Duodenal mucosa (tissue), 2 donors: ENCODE data around the gene SLC6A12.
"Not testable (repeated sequence)": the region's sequence is repeated elsewhere in the genome, so short reads cannot be mapped to it uniquely, and the experiment has no call there.

Experiments used
- H3K27ac ChIP-seq: one replicate; pipeline ENCODE4 v1.7.0; 2013; ENCODE audit warnings: low read depth, low read length
- H3K27me3 ChIP-seq, 2 donors: one replicate each; pipeline ENCODE4 v1.7.0; 2013; ENCODE audit warnings: low read length in 2 of 2, control low read depth in 1 of 2; ENCODE audit not compliant: insufficient read depth in 2 of 2, control insufficient read depth in 1 of 2
- H3K36me3 ChIP-seq, 2 donors: one replicate each; pipeline ENCODE4 v1.7.0; 2013; ENCODE audit warnings: low read length in 2 of 2, control low read depth in 1 of 2; ENCODE audit not compliant: insufficient read depth in 2 of 2, control insufficient read depth in 1 of 2
- H3K4me1 ChIP-seq, 2 donors: one replicate each; pipeline ENCODE4 v1.7.0; 2013; ENCODE audit warnings: low read length in 2 of 2, control low read depth in 1 of 2; ENCODE audit not compliant: insufficient read depth in 2 of 2, control insufficient read depth in 1 of 2
- H3K4me3 ChIP-seq, 2 donors: one replicate each; pipeline ENCODE4 v1.7.0; 2013; ENCODE audit warnings: low read length in 2 of 2, low read depth in 1 of 2
- H3K9ac ChIP-seq, 2 donors: one replicate each; pipeline ENCODE4 v1.7.0; 2013; ENCODE audit warnings: low read length in 2 of 2, low read depth in 1 of 2
- H3K9me3 ChIP-seq, 2 donors: one replicate each; pipeline ENCODE4 v1.7.0; 2013; ENCODE audit warnings: low read length in 2 of 2, control low read depth in 1 of 2; ENCODE audit not compliant: control insufficient read depth in 1 of 2

The SLC6A12 gene

GRCh38 chr12:218221-218620 lies 4.3 kb upstream of the SLC6A12 start:
- no peak overlapping the region for H3K27ac ChIP-seq
- H3K4me3 ChIP-seq: no peak overlapping the region
- H3K9ac ChIP-seq: no peak overlapping the region
- no peaks in the 10 kb centered on the region for H3K9me3 ChIP-seq
- peaks cover 7 to 11% of the 10 kb centered on the region in 2 donors for H3K4me1 ChIP-seq
- H3K27me3 ChIP-seq: no peaks in the 10 kb centered on the region
- H3K36me3 ChIP-seq: no peaks in the 10 kb centered on the region

- not testable (repeated sequence) for H3K9me3 ChIP-seq, H3K36me3 ChIP-seq, H3K9ac ChIP-seq, H3K4me3 ChIP-seq, H3K27me3 ChIP-seq, H3K27ac ChIP-seq
- H3K4me1 ChIP-seq: peaks cover 18 to 23% of the 10 kb centered on the region in 2 donors
These were observed 3.1 kb upstream of the SLC6A12 start for GRCh38 chr12:217029-217428.

DNA sequence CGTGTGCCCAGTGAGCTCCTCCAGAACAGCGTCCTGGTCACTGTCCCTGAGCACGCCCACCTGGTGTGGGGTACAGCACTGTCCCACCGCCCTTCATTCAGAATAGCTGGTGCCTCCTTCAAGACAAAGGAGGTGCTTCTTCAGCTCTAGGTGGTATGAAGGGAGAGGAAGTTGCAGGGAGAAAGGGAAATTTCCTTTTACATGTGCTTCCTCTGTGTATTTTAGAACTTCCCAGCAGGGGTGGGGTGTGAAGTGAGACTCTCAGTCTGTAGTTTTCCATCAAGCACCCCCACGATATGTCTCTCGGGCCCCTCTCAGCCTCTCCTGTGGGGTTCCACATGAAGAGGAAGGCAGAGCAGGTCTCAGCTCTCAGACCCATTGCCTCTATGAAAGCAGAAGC lies 1.2 kb upstream of the SLC6A12 start:
- H3K36me3 ChIP-seq: no peaks in the 10 kb centered on the region
- peaks cover 25 to 38% of the 10 kb centered on the region in 2 donors for H3K4me1 ChIP-seq
- no peak overlapping the region for H3K9ac ChIP-seq
- no peaks in the 10 kb centered on the region for H3K9me3 ChIP-seq
- no peak overlapping the region for H3K27ac ChIP-seq
- peaks cover 0 to 6% of the 10 kb centered on the region in 2 donors for H3K27me3 ChIP-seq
- H3K4me3 ChIP-seq: no peak overlapping the region

DNA sequence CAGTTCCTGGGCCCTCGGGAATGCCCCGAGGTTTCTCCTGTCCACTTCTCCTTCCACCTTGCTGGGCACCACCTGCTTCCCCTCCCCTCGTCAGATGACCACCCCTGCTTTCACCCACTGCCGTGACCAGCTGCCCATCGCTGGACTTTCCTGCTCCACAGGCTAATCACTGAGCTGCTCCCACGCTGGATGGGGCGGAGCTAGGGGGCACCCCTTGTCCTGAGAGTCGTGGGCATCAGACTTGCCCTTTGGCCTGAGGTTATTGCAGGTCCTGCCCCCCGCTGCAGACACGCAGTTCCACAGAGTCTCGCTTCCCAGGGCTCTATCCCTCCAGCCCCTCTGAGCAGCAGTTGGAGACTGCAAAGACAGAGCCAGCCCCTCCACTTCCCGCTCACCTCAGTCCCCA lies 427 bp downstream of the SLC6A12 start:
- H3K27me3 ChIP-seq: peaks cover 0 to 6% of the 10 kb centered on the region in 2 donors
- peaks cover 25 to 38% of the 10 kb centered on the region in 2 donors for H3K4me1 ChIP-seq
- H3K4me3 ChIP-seq: peak overlapping the region; percentile 57 to 60
- H3K9ac ChIP-seq: peak overlapping the region; percentile 9 to 12
- no peaks in the 10 kb centered on the region for H3K9me3 ChIP-seq
- no peaks in the 10 kb centered on the region for H3K36me3 ChIP-seq
- H3K27ac ChIP-seq: no peak overlapping the region

DNA sequence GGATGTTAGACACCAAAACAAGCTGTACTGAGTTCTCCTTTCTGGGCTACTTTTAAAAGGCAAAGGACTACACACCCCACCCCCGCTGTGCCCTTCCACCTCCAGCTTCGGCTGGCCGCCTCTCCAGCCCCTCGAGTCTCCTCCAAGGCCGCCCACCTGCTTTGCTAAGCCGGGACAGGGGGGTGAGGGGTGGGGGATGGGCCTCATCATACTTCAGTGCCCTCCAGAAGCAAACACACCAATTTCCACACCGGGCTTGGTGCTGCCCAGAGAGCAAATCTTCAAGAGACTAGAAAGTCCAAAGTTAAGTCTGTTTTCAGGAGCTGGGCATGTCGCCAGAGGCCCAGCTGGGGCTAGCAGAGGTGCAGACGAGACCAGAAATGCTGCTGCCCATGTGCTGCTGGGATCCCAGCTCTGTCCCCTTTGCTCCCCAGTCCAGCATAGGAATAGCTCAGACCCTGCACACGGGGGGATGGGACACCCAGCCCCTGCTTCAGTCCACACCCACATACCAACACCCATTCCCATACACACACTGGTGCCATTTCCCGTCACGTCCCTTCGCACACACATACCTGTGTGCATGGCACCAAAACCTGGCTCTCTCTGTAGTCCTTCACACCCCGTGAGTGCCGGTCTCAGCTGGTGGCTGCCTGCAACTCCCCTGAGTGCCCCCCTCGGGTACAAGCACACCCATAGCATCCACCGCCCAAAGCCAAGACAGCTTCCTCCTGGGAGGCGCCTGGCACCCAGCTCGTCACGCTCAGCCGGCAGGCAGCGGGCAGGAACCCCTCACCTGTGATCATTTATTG lies 1.0 kb downstream of the SLC6A12 start:
- H3K9me3 ChIP-seq: no peaks in the 10 kb centered on the region
- H3K27ac ChIP-seq: no peak overlapping the region
- no peaks in the 10 kb centered on the region for H3K36me3 ChIP-seq
- H3K4me1 ChIP-seq: peaks cover 25 to 38% of the 10 kb centered on the region in 2 donors
- peaks cover 0 to 6% of the 10 kb centered on the region in 2 donors for H3K27me3 ChIP-seq
- no peak overlapping the region for H3K9ac ChIP-seq
- peak overlapping the region; percentile 57 to 60 for H3K4me3 ChIP-seq

- peaks cover 25 to 38% of the 10 kb centered on the region in 2 donors for H3K4me1 ChIP-seq
- H3K9me3 ChIP-seq: no peaks in the 10 kb centered on the region
- H3K4me3 ChIP-seq: peak overlapping the region; percentile 57 to 60
- peaks cover 0 to 6% of the 10 kb centered on the region in 2 donors for H3K27me3 ChIP-seq
- no peak overlapping the region for H3K27ac ChIP-seq
- H3K9ac ChIP-seq: no peak overlapping the region
- no peaks in the 10 kb centered on the region for H3K36me3 ChIP-seq
These were observed 1.6 kb downstream of the SLC6A12 start for GRCh38 chr12:212415-212714.

DNA sequence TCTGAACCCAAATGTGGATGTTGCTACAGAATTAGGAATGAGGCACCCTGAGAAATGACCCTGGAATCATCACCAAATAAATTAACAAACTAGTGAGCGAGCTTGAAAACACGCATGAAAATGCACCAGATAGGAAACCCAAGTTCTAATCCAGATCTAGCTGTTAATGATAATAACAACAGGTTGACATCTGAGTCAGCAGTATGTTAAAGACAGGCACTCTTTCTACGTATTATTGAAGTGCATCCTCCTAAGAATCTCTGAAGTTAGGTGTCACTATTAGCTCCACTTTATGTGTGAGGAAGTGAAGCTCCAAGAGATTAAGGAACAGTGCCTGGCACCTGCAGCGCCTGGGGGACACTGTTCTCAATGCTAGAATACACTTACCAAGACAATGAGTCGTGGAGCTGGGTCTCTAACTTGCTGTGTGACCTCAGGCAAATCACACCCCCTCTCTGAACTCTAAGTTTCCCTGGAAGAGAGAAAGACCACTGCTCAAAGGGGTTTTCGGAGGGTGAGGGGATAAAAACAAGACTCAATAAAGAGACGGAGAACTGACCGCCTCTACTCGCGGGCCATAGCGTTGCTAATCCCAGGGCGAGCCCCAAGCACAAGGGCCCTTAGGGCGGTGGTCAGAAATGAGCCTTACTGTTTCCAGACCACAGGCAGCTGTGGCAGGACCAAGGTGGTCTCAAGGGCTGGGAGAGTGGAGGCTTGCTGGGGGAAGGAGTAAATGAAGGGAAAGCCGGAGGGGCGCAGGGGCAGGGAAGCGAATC lies 2.1 kb downstream of the SLC6A12 start:
- H3K4me1 ChIP-seq: peaks cover 25 to 38% of the 10 kb centered on the region in 2 donors
- H3K4me3 ChIP-seq: peak overlapping the region in 1 of 2 donors; percentile 60
- no peak overlapping the region for H3K27ac ChIP-seq
- peaks cover 0 to 6% of the 10 kb centered on the region in 2 donors for H3K27me3 ChIP-seq
- no peak overlapping the region for H3K9ac ChIP-seq
- no peaks in the 10 kb centered on the region for H3K36me3 ChIP-seq
- no peaks in the 10 kb centered on the region for H3K9me3 ChIP-seq

DNA sequence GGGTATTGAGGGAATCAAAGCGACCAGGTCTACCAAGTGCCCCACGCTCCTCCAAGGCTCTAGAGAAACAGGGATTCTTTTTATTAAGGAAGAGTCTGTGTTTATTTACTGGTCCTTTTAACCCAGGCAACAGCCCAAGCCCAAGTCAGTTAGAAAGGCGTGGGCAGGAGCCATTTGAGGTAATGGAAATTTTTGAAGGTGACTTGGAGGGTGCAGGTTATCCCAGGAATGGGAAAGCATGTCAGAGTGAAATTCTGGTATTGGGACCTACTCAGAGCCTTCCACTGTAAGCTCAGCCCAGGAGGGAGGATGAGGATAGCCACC lies 2.9 kb downstream of the SLC6A12 start:
- no peak overlapping the region for H3K4me3 ChIP-seq
- H3K4me1 ChIP-seq: peaks cover 25 to 38% of the 10 kb centered on the region in 2 donors
- no peak overlapping the region for H3K27ac ChIP-seq
- H3K36me3 ChIP-seq: no peaks in the 10 kb centered on the region
- no peak overlapping the region for H3K9ac ChIP-seq
- H3K9me3 ChIP-seq: no peaks in the 10 kb centered on the region
- H3K27me3 ChIP-seq: peaks cover 0 to 6% of the 10 kb centered on the region in 2 donors

DNA sequence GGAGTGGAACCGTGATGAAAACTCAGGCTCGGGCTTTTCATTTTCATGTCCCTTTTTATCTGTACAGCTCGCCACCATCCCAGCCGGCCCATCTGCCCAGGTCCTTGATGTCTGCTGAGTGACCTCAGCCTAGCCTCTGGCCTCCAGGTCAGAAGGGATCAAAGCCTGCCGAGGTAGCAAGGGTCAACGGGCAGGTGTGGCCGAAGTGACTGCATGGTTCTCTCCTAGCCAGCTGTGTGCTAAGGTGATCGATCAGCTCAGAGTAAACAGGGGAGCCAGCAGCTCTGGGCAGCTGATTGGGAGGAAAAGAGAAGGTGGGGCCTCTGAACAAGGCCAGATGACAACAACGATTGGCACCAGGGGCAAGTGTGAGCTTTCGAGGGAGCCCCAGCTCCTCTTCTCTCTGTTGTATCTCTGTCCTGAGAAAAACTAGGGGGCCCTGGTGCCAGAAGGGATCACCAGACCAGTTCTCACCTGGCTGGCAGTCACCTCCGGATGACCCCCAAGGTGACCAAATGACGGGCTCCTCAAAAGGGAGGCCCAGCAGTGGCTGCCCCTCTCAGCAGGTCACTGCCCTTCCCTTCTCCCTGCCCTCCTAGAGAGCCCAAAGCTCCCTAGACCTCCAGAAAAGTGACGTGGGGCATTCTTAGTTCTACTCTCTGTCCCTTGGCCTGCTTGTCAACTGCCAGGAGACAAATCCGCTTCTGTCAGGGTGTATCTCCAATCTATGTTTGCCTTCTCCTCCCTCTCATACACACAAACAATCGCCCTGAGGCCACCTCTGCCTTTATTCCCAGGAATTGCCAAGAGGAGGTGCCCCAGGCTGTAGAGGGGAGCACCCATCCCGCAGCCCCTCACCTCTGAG lies 3.4 kb downstream of the SLC6A12 start:
- no peak overlapping the region for H3K9ac ChIP-seq
- H3K9me3 ChIP-seq: no peaks in the 10 kb centered on the region
- H3K27ac ChIP-seq: no peak overlapping the region
- no peaks in the 10 kb centered on the region for H3K36me3 ChIP-seq
- peaks cover 0 to 6% of the 10 kb centered on the region in 2 donors for H3K27me3 ChIP-seq
- H3K4me3 ChIP-seq: no peak overlapping the region
- H3K4me1 ChIP-seq: peaks cover 25 to 38% of the 10 kb centered on the region in 2 donors

DNA sequence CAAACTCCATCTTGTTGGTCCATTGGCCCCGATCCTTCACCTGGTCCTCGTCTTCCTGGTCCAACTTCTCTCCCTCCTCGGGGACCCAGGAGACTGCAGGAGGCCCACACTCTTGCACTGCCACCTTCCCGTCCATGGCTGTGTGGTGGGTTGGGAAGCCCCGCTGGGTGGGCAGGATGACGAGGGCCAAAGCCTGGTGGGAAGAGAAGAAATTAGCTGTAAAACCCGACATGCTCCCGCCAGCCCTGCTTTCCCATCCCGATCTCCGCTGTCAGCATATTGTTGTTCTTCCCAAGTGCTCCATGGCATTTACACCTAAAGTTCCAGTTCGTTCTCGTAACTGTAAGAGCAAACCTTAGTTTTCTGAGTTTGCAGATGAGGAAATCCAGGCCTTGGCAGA lies 4.1 kb downstream of the SLC6A12 start:
- H3K27ac ChIP-seq: no peak overlapping the region
- H3K27me3 ChIP-seq: peaks cover 0 to 6% of the 10 kb centered on the region in 2 donors
- H3K9me3 ChIP-seq: no peaks in the 10 kb centered on the region
- no peak overlapping the region for H3K4me3 ChIP-seq
- no peaks in the 10 kb centered on the region for H3K36me3 ChIP-seq
- H3K9ac ChIP-seq: no peak overlapping the region
- peaks cover 25 to 38% of the 10 kb centered on the region in 2 donors for H3K4me1 ChIP-seq
